Smooth muscle cell of the brain vasculature (primary cell): Measurements from ENCODE around the gene CAPN12.
"Not testable (repeated sequence)": the region's sequence is repeated elsewhere in the genome, so short reads cannot be mapped to it uniquely, and the experiment has no call there.

ENCODE experiments used
- DNase-seq: peaks from one replicate; pipeline ENCODE4 v3.0.0-alpha.2; 2012; ENCODE audit warnings: low read depth, low spot score

Gene CAPN12

DNA sequence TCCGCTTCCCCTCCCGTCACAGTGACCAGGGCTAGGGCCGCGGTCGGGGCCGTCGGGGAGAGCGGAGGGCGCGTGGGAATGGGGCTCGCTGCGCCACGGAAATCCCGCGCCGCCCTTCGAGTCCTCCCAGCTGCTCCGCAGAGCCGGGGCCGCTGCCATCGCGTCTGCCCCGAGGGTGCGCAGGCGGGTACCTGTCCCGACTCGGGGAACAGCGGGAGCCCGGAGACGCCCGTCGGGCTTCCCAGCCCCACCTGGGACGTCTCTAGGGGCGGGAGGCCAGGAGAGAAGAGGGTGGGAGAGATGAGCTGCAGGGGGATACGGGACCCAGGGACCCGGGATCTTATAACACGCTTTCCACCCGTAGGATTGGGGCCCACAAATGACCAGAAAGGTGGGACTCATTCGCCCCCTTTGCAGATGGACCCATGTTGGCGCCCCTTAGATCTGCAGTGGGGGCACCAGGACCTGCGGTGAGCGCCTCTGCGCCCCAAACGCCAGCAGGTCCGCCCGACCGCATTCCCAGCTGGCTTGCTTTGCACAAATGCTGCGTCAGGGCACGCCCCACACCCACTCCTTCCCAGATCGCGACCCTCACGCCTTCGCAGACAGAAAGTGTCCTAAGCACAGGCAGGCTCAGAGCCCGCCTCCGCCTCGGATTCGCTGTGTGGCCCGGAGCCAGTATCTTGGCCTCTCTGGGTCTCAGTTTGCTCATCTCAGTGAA lies 26.1 kb upstream of the CAPN12 start:
- DNase-seq, result not testable (repeated sequence)

GRCh38 chr19:38769635-38770211 lies 25.4 kb upstream of the CAPN12 start:
- peak; percentile 45 for DNase-seq

DNA sequence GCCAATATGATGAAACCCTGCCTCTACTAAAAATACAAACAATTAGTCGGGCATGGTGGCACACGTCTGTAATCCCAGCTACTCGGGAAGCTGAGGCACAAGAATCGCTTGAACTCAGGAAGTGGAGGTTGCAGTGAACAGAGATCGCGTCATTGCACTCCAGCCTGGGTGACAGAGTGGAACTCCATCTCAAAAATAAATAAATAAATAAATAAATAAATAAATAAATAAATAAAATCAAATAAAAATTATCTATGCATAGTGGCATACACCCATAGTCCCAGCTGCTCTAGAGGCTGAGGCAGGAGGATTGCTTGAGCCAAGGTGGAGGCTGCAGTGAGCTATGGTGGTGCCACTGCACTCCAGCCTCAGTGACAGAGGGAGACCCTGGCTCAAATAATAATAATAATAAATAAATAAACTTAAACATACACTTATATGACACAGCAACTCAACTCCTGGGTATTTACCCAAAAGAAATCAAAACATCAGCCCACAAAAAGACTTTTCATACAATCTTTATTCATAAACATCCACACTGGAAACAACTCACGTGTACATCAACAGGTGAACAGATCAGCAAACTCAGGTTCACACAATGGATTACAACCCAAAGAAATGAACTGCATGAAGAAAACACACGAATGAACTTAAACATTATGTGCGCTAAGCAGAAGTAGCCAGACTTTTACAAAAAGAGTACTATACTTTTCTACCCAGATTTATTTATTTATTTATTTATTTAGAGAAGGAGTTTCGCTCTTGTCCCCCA lies 22.2 kb upstream of the CAPN12 start:
- DNase-seq, result no peak

DNA sequence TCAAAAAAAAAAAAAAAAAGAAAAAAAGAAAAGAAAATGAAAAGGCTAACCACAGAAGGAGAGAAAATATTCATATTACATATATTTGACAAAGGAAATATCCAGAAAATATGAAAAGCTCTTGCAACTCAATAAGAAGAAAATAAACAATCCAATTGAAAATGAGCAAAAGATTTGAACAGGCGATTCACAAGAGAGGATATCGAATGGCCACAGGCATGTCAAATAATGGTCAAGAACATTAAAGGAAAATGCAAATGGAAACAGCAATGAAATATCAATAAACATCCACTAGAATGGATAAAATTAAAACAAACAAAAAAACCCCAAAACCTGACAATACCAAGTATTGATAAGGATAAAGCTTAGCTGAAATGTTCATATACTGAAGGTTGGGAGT lies 20.9 kb upstream of the CAPN12 start:
- DNase-seq, result no peak

DNA sequence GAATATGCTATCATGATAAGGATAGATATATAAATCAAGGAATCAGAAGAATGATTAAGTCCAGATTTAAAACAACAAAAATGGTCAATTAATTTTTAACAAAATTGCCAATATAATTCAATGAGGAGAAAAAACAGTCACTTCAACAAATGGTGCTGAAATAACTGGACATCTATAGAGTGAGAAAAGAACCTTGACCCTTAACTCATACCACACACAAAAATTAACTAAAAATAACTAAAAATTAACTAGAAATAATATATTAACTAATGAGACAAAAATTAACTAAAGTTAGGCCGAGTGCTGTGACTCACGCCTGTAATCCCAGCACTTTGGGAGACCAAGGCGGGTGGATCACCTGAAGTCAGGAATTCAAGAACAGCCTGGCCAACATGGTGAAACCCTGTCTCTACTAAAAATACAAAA lies 19.5 kb upstream of the CAPN12 start:
- DNase-seq, result no peak

DNA sequence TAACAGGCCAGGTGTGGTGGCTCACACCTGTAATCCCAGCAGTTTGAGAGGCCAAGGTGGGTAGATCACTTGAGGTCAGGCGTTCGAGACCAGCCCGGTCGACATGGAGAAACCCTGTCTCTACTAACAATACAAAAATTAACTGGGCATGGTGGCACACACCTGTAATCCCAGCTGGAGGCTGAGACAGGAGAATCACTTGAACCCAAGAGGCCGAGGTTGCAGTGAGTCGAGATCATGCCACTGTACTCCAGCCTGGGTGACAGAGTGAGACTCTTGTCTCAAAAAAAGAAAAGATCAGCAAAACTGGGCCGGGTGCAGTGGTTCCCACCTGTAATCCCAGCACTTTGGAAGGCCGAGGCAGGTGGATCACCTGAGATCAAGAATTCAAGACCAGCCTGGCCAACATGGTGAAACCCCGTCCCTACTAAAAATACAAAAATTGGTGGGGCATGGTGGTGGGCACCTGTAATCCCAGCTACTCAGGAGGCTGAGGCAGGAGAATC lies 17.7 kb upstream of the CAPN12 start:
- DNase-seq, result not testable (repeated sequence)

GRCh38 chr19:38760805-38761517 lies 16.7 kb upstream of the CAPN12 start:
- not testable (repeated sequence) for DNase-seq

DNA sequence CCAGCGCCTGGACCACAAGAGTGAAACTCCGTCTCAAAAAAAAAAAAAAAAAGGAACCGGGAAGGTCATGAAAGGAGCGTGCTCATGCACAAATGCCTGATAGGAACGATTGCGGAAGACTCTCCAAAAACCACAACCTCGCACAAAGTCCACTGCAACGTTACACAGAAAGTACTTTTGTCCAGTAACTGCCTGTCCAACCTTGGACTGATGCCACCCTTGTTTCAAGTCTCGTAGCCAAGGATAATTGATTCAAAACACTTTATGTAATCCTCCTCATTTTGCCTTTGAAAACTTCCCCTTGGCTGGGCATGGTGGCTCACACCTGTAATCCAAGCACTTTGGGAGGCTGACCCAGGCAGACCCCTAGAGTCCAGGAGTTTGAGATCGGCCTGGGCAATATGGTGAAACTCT lies 15.3 kb upstream of the CAPN12 start:
- no peak for DNase-seq

GRCh38 chr19:38754196-38754595 lies 9.9 kb upstream of the CAPN12 start:
- not testable (repeated sequence) for DNase-seq

DNA sequence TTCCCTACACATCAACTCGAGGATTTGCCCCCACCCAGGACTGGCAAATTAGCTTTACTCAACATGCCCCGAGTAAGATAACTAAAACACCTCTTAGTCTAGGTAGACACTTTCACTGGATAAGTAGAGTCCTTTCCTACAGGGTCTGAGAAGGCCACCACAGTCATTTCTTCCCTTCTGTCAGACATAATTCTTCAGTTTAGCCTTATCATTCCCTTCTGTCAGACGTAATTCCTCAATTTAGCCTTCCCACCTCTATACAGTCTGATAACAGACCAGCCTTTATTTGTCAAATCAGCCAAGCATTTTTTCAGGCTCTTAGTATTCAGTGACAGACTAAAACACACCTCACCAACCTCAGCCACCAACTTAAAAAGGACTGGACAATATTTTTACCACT lies 9.5 kb upstream of the CAPN12 start:
- DNase-seq, result not testable (repeated sequence)

GRCh38 chr19:38745316-38745715 lies 1.0 kb upstream of the CAPN12 start:
- DNase-seq, result no peak

GRCh38 chr19:38744874-38745273 lies 600 bp upstream of the CAPN12 start:
- DNase-seq, result no peak

GRCh38 chr19:38743394-38744297 lies 628 bp downstream of the CAPN12 start:
- no peak for DNase-seq

DNA sequence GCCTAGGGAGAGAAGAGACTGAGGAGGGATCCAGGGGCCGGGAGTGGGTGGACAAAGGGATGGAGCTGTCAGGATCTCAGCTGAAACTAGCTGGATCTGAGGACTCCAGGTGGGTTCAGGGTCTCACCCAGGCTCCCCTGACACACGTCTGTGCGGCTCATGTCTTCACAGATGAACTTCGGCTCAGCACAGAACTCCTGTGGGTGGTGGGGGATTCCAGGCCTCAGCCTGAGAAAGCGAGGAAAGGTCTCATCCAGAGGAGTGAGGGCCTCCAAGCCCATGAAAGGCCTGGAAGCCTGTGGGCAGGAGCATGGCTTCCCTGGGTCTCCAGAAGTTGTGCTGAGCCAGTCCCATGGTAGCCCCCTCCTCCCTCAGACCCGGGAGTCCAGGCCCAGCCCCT lies 1.4 kb downstream of the CAPN12 start:
- DNase-seq, result no peak

DNA sequence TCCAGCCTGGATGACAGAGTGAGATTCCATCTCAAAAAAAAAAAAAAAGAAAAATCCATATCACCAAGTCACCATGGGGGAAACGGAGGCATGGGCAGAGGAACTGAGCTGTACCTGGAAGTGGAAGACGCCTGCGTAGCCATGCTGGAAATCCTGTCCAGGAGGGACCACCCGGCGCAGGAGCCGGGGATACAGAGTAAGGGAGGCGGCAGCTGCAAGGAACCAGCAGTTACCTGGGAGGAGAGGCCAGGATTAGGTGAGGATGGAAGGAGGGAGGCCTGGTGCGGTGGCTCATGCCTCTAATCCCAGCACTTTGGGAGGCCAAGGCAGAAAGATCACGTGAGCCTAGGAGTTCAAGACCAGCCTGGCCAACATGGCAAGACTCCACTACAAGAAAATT lies 2.0 kb downstream of the CAPN12 start:
- DNase-seq, result no peak

DNA sequence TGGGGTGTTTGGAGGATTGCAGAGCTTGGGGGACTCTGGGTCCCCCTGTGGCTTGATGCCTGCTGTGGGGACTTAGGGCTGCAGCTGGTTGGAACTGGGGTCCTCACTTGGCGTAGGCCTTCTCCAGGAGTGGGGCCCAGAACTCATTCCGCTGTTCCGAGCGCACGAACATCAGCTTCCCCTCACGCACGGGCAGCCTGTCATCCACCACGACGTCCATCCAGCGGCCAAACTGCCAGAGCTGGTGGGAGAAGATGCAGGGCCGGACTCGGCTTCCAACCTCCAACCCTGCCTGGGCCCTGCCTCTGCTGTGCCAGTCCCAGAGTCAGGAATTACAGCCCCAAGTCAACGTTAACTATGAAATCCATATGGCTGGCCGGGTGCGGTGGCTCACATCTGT lies 2.6 kb downstream of the CAPN12 start:
- no peak for DNase-seq

GRCh38 chr19:38740932-38741331 lies 3.3 kb downstream of the CAPN12 start:
- DNase-seq, result no peak

DNA sequence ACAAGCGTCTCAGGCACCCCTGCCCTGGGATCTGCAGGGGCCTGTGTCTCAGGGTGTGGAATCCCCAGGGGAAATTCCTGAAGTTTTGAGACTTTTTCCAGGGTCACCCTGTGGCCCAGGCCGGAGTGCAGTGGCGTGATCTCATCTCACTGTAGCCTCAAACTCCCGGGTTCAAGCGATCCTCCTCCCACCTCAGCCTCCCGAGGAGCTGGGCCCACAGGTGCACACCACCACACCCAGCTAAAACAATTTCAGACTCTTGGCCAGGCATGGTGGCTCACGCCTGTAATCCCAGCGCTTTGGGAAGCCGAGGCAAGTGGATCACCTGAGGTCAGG lies 4.0 kb downstream of the CAPN12 start:
- DNase-seq, result no peak

GRCh38 chr19:38739440-38740256 lies 4.6 kb downstream of the CAPN12 start:
- no peak for DNase-seq
